ENCODE measurements around the gene EIF3M.
"Not testable (repeated sequence)": the region's sequence is repeated elsewhere in the genome, so short reads cannot be mapped to it uniquely, and the experiment has no call there.

The EIF3M gene

DNA sequence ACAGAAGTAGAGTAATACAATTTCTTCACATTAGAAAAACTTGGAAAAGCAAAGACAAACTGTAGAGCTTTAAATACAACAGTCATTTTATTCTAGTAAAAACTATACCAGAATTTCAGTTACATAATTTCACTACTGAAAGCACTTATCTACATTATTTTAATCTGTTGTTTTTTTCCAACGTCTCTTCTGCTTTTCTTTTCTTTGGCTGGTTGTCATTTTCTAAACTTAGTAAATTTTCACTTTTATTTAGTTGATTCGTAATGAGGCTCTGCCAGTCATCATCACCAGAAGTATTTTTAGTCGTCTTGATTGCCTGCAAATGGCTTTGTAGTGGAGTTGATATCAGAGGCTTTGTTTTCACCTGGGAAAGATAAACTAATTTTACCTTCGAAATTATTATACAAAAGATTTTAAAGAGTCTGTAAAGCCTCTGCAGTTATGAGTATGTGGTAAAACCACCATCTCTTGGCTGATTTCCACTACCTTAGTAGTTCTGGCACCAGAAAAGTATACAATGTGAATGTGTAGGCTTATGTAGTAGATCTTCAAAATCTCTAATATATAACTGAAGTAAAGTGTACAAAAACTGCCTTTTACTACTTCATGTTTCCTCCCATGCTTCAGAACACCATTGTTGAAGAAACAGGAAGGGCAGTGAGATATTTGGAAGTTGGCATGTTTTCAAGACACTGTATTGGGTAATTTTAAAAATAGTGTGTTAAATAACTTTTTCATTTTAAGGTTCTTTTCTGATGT lies 19.2 kb downstream of the EIF3M start:
- H3K36me3 ChIP-seq (ENCODE audit: control insufficient read depth, insufficient read depth, low read length), result no peaks in the 10 kb centered on the region
- no peaks in the 10 kb centered on the region for H3K4me1 ChIP-seq (ENCODE audit: control insufficient read depth, insufficient read depth, low read length)
- H3K27me3 ChIP-seq (ENCODE audit: control insufficient read depth, insufficient read depth, low read length), result no peaks in the 10 kb centered on the region

DNA sequence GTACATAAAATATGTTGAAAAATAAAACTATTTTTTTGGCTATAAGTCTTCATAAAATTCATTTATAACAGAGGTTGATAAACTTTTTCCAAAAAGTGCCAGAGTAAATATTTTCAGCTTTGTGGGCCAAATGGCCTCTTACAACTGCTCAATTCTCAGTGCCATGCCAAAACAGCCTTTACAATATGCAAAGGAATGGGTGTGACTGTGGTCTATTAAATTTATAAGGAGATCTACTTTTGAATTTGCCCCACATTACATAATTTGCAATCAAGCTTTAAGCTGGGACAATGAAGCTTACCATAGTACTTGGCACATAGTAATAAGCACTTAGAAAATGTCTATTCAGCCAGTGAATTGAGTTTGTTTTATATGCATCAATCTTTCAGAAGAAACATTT lies 22.6 kb downstream of the EIF3M start:
- Histone ChIP-seq H3K4me3 (ENCODE audit: low read length) (no peak overlapping the region), H3K9ac (ENCODE audit: low read length) (no peak overlapping the region), H3K9me3 (ENCODE audit: control insufficient read depth, low read length) (no peaks in the 10 kb centered on the region), H3K27me3 (ENCODE audit: control insufficient read depth, insufficient read depth, low read length) (no peaks in the 10 kb centered on the region), H3K4me1 (ENCODE audit: control insufficient read depth, insufficient read depth, low read length) (no peaks in the 10 kb centered on the region), H3K36me3 (ENCODE audit: control insufficient read depth, insufficient read depth, low read length) (no peaks in the 10 kb centered on the region)

More for the DNA sequence above, 19.2 kb downstream of the EIF3M start:
- no peak overlapping the region for H3K4me3 ChIP-seq (ENCODE audit: low read length)
- H3K9ac ChIP-seq (ENCODE audit: low read length), result no peak overlapping the region
- no peaks in the 10 kb centered on the region for H3K9me3 ChIP-seq (ENCODE audit: control insufficient read depth, low read length)

DNA sequence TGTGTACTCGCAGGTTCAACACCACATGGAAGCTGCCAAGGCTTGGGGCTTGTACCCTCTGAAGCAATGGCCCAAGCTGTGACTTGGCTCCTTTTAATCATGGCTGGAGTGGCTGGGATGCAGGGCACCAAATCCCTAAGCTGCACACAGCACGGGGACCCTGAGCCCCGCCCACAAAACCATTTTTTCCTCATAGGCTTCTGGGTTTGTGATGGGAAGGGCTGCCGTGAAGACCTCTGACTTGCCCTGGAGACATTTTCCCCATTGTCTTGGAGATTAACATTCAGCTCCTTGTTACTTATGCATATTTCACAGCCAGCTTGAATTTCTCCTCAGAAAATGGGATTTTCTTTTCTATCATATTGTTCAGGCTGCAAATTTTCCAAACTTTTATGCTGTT lies 25.2 kb downstream of the EIF3M start:
- not testable (repeated sequence) for H3K9me3 ChIP-seq (ENCODE audit: control insufficient read depth, low read length); H3K27me3 ChIP-seq (ENCODE audit: control insufficient read depth, insufficient read depth, low read length); H3K4me1 ChIP-seq (ENCODE audit: control insufficient read depth, insufficient read depth, low read length); H3K36me3 ChIP-seq (ENCODE audit: control insufficient read depth, insufficient read depth, low read length); H3K9ac ChIP-seq (ENCODE audit: low read length); H3K4me3 ChIP-seq (ENCODE audit: low read length)

DNA sequence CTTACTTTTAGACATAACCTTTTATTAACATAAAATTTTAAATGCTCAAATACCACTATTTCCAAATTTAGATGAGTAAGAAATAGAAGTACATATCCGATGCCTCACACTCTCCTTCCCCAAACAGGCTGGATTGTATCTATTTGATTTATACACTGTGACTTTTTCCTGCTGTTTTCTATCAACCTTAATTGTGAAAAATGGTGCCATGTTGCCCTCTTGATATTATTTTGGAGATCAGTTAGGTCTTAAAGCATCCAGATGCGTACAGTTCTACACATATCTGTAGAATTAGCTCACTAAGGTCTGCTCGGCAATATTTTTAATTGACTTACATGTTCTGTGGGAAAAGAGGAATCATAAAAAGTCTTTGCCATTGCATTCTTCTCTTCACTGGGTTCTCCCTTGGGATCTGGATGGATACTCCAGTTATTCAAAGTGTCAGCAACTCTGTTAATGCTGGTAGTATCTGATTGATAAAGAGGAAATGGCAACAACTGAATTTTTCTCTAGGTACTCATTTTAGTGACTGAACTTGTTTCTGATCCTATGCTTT lies 27.2 kb downstream of the EIF3M start:
- Histone ChIP-seq H3K4me1 (ENCODE audit: control insufficient read depth, insufficient read depth, low read length) (no peaks in the 10 kb centered on the region), H3K36me3 (ENCODE audit: control insufficient read depth, insufficient read depth, low read length) (no peaks in the 10 kb centered on the region), H3K9ac (ENCODE audit: low read length) (no peak overlapping the region), H3K4me3 (ENCODE audit: low read length) (no peak overlapping the region), H3K9me3 (ENCODE audit: control insufficient read depth, low read length) (no peaks in the 10 kb centered on the region), H3K27me3 (ENCODE audit: control insufficient read depth, insufficient read depth, low read length) (no peaks in the 10 kb centered on the region)

DNA sequence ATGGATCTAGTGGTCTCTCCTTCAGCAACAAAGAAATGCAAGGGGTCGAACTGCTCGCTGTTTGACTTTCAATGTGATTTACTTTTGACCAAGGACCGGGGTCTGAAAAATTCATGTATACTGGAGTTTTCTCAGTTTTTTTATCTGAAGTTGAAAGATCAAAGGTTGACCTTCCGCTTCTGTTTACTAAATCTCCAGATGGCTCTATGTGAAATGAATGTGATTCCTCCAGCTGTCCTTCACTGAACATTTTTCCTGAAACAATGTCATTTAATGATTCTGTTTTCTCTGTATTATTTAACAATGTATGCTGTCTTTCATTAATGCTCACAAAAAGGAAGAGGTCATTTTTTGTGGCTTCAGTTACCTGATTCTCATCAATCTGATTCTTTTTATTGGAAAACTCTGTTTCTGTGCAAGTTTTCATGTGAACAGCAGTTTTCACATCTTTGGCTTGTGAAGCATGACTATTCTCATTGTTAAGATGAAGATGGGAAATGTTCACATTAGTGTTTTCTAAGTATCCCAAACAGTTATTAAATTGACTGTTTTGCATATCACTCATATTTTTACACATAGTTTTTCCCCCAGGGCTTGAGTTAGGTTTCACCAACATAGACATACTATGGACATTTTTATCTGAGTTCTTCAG lies 30.0 kb downstream of the EIF3M start:
- Histone ChIP-seq H3K4me1 (ENCODE audit: control insufficient read depth, insufficient read depth, low read length) (no peaks in the 10 kb centered on the region), H3K36me3 (ENCODE audit: control insufficient read depth, insufficient read depth, low read length) (no peaks in the 10 kb centered on the region), H3K4me3 (ENCODE audit: low read length) (no peak overlapping the region), H3K9ac (ENCODE audit: low read length) (no peak overlapping the region), H3K27me3 (ENCODE audit: control insufficient read depth, insufficient read depth, low read length) (no peaks in the 10 kb centered on the region), H3K9me3 (ENCODE audit: control insufficient read depth, low read length) (no peaks in the 10 kb centered on the region)

DNA sequence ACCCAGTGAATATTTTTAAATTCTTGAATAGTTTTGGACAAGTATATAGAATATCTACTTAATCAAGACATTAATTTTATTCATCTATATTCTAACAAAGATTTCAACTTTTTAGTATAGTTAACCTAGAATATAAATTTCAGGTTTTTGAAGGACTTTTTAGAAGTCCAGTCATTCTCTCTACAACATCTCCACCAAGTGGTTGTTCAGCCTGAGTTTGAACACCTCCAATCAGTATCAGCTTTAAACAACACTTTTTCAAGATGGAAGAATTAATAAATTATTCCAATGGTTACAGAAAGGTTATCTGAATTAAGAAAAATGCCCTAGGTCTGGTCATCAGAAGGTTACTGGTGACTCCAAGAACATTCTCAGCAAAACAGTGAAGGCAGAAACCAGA lies 31.8 kb downstream of the EIF3M start:
- Histone ChIP-seq H3K4me1 (ENCODE audit: control insufficient read depth, insufficient read depth, low read length) (no peaks in the 10 kb centered on the region), H3K4me3 (ENCODE audit: low read length) (no peak overlapping the region), H3K36me3 (ENCODE audit: control insufficient read depth, insufficient read depth, low read length) (no peaks in the 10 kb centered on the region), H3K9ac (ENCODE audit: low read length) (no peak overlapping the region), H3K9me3 (ENCODE audit: control insufficient read depth, low read length) (no peaks in the 10 kb centered on the region), H3K27me3 (ENCODE audit: control insufficient read depth, insufficient read depth, low read length) (no peaks in the 10 kb centered on the region)

DNA sequence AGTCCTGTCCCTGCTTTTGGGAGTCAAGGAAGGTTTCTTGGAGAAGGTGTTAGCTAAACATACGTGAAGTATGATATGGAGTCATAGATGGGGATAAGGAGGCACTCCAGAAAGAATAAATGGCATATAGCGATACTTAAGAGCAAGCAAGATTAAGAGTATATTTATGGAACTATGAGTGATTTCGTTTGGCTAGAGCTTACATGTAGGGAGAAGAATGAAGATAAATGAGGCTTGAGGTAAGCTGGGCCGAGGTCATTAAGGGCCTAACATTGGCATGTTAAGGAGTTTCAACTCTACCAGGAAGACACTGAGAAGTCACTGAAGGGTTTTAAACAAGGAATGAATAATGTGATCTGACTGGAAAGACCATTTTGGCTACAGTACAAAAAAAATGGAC lies 33.3 kb downstream of the EIF3M start:
- no peaks in the 10 kb centered on the region for H3K27me3 ChIP-seq (ENCODE audit: control insufficient read depth, insufficient read depth, low read length)
- no peak overlapping the region for H3K9ac ChIP-seq (ENCODE audit: low read length)
- H3K4me3 ChIP-seq (ENCODE audit: low read length), result no peak overlapping the region
- no peaks in the 10 kb centered on the region for H3K4me1 ChIP-seq (ENCODE audit: control insufficient read depth, insufficient read depth, low read length)
- no peaks in the 10 kb centered on the region for H3K9me3 ChIP-seq (ENCODE audit: control insufficient read depth, low read length)
- H3K36me3 ChIP-seq (ENCODE audit: control insufficient read depth, insufficient read depth, low read length), result no peaks in the 10 kb centered on the region

DNA sequence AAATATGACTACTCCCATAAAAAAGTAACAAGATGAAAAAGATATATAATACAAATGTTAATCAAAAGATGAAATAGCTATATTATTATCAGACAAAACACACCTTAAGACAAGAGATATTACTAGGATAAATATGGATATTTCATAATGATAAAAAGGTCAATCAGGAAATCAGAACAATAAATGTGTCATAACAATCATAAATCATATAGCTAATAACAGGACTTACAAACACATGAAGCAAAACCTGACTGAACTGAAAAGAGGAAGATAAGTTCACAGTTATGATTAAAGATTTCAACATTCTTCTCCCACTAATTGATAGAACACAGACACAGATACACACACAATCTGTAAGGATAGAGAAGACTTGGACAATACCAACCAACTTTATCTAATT lies 47.2 kb downstream of the EIF3M start:
- Histone ChIP-seq H3K9ac (ENCODE audit: low read length) (no peak overlapping the region), H3K4me1 (ENCODE audit: control insufficient read depth, insufficient read depth, low read length) (no peaks in the 10 kb centered on the region), H3K27me3 (ENCODE audit: control insufficient read depth, insufficient read depth, low read length) (no peaks in the 10 kb centered on the region), H3K9me3 (ENCODE audit: control insufficient read depth, low read length) (no peaks in the 10 kb centered on the region), H3K4me3 (ENCODE audit: low read length) (no peak overlapping the region), H3K36me3 (ENCODE audit: control insufficient read depth, insufficient read depth, low read length) (no peaks in the 10 kb centered on the region)

DNA sequence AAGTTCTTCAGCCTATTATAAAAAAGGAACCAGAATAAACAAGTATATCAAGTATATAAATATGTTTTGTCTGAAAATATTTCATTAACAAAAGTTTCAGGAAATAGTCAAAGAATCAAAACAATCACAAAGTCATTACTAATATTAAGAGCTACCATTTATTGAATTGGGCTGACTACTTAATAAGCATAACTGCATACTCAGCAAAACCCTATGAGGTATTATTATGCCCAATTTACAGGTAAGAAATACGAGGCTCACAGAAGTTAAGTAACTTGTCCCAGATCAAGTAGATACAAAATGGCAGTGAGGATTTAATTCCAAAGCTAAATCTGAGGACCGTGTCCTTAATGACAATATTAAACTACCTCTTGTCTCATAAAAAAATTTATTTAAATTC lies 52.2 kb downstream of the EIF3M start:
- Histone ChIP-seq H3K9me3 (ENCODE audit: control insufficient read depth, low read length) (no peaks in the 10 kb centered on the region), H3K9ac (ENCODE audit: low read length) (no peak overlapping the region), H3K36me3 (ENCODE audit: control insufficient read depth, insufficient read depth, low read length) (no peaks in the 10 kb centered on the region), H3K4me3 (ENCODE audit: low read length) (no peak overlapping the region), H3K4me1 (ENCODE audit: control insufficient read depth, insufficient read depth, low read length) (no peaks in the 10 kb centered on the region), H3K27me3 (ENCODE audit: control insufficient read depth, insufficient read depth, low read length) (no peaks in the 10 kb centered on the region)

DNA sequence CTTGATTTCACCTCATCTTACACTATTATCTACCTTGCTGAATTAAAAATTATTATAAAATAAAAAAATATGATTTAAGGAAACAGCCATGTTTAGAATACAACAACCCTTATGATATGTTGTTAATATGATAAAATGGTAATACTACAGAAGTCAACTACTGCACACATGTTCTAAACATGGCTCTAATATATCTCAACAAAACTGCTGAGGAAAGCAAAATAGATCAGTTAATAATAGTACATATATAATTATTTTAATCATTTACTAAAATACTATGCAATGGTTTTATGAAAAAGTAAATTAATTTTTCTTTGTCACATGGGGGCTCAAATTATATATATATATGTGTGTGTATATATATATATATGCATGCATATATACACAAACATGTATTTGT lies 57.7 kb downstream of the EIF3M start:
- no peaks in the 10 kb centered on the region for H3K36me3 ChIP-seq (ENCODE audit: control insufficient read depth, insufficient read depth, low read length)
- no peak overlapping the region for H3K4me3 ChIP-seq (ENCODE audit: low read length)
- no peaks in the 10 kb centered on the region for H3K4me1 ChIP-seq (ENCODE audit: control insufficient read depth, insufficient read depth, low read length)
- H3K9me3 ChIP-seq (ENCODE audit: control insufficient read depth, low read length), result no peaks in the 10 kb centered on the region
- no peak overlapping the region for H3K9ac ChIP-seq (ENCODE audit: low read length)
- H3K27me3 ChIP-seq (ENCODE audit: control insufficient read depth, insufficient read depth, low read length), result no peaks in the 10 kb centered on the region

DNA sequence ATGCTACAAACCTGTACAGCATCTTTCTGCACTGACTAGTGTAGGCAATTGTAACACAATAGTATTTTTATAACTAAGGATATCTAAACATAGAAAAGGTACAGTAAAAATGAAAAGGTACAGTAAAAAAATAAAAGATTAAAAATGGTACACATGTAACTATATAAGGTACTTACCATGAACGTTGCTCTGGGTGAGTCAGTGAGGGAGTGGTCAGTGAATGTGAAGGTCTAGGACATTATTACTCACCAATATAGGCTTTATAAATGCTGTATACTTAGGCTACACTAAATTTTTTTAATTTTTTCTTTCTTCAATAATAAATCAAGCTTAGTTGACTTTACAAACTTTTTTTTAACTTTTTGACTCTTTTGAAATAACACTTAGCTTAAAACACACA lies 59.9 kb downstream of the EIF3M start:
- Histone ChIP-seq H3K36me3 (ENCODE audit: control insufficient read depth, insufficient read depth, low read length) (no peaks in the 10 kb centered on the region), H3K4me1 (ENCODE audit: control insufficient read depth, insufficient read depth, low read length) (no peaks in the 10 kb centered on the region)

More for the DNA sequence above, 59.9 kb downstream of the EIF3M start:
- H3K4me3 ChIP-seq (ENCODE audit: low read length), result no peak overlapping the region
- H3K9me3 ChIP-seq (ENCODE audit: control insufficient read depth, low read length), result no peaks in the 10 kb centered on the region
- H3K27me3 ChIP-seq (ENCODE audit: control insufficient read depth, insufficient read depth, low read length), result no peaks in the 10 kb centered on the region
- no peak overlapping the region for H3K9ac ChIP-seq (ENCODE audit: low read length)

Data from mucosa of stomach (tissue), 1 donor.